EL (cell line): ENCODE results near the gene LRRC4C.

Experiments
- DNase-seq: peaks from one replicate; pipeline ENCODE4 v3.0.0-alpha.2; 2016

The LRRC4C gene

GRCh38 chr11:41320238-41320637, 139.2 kb downstream of the LRRC4C start:
- no peak for DNase-seq

DNA sequence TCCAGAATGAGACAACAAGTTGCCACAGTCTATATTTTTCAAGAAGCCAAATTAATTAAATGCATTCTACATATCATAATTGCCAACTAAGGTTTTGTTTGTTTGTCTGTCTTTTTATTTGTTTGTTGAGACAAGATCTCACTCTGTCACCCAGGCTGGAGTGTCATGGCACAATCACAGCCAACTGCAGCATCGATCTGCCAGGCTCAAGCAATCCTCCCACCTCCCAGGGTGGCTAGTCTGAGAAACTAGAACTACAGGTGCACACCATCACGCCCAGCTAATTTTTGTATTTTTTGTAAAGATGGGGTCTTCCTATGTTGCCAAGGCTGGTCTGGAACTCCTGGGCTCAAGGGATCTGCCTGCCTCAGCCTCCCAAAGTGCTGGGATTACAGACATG, 140.0 kb downstream of the LRRC4C start:
- DNase-seq = no peak

DNA sequence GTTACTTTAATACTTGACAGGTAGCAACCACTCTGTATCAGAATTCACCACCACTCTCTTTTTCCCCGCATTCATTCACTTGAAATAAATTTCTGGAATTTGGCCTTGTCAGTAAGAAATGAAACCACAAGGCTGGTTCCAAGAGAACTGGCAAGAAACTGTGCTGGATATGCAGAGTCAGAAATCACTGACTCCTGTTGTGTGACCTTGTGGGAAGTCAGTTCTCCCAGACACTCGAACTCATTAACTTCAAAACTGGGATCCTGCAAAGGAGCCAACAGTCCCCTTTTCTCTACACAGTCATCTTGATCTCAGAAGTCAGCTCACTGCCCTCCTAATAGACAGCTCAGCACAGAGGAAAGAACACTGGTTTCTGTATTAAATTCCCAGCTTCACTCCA, 142.7 kb downstream of the LRRC4C start:
- DNase-seq = no peak

GRCh38 chr11:41313226-41313625, 146.2 kb downstream of the LRRC4C start:
- no peak for DNase-seq

- no peak for DNase-seq
These were observed 149.7 kb downstream of the LRRC4C start for GRCh38 chr11:41309716-41310115.

DNA sequence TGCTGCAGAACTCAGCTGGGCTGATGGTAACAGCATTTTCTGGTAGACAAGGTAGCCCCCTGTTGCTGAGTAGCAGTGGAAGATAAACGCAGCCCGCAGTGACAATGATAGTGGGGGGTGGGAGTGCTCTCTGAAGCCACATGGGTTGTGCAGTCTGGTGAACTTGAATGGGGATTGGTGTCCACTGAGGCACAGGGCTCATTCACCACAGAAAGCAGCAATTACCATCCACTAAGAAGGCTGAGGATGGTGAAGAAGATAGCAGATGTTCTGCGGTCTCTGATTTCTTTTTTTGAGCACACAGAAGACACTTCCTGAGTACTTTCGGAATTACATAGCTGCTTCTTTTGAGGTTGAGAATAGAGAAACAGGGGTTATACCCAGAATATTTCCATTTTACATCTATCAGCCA, 150.3 kb downstream of the LRRC4C start:
- DNase-seq = no peak

DNA sequence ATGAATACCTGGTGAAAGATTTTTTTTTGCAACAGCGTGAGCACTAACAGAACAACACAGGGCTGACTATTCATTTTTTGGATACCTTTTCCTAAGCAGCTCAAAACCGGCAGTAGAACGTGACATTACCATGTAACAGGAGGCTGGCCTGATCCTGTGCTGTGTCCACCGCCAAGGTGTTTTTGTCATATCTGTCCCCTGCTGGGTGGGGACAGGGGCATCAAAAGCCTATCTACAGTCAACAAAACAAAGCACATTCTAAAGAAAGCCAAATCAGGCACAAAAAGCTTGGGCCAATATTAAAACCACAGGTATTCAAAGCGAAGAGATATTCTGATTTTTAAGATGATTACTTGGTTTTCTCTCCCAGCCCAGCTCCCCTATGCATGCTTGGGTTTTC, 151.2 kb downstream of the LRRC4C start:
- no peak for DNase-seq

GRCh38 chr11:41307296-41308080, 152.0 kb downstream of the LRRC4C start:
- no peak for DNase-seq

DNA sequence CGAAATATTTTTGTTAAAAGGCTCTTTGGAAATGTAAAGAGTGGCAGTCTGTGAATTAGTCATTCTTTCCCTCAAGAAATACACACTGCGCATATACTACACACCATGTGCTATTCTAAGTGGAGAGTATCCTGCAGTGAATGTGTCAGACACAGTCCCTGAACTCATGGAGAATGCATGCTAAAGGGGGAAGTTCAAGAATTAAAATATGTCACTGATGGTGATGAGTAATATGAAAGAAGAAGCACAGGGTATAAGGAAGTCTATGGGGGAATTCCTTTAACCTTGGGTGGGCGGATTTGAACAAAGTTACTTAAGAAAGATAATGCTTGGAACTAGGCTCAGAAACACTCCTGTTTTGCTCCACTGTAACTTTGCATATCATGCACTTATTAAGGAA, 153.0 kb downstream of the LRRC4C start:
- DNase-seq = no peak

GRCh38 chr11:41301023-41301422, 158.4 kb downstream of the LRRC4C start:
- DNase-seq = no peak

DNA sequence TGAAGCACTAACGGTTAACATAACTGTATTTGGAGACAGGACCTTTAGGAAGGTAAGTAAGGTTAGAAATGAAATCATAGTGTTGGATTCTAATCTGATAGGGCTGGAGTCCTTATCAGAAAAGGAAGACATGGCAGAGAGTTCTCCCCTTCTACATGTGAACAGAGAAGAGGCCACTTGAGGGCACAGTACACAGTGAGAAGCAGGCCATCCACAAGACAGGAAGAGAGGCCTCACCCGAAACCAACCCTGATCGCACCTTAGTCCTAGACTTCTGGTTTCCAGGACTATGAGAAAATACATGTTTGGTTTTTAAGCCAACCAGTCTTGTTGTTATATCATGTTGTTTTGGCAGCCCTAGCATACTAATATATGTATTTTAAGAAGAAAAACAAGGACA, 170.0 kb downstream of the LRRC4C start:
- no peak for DNase-seq

DNA sequence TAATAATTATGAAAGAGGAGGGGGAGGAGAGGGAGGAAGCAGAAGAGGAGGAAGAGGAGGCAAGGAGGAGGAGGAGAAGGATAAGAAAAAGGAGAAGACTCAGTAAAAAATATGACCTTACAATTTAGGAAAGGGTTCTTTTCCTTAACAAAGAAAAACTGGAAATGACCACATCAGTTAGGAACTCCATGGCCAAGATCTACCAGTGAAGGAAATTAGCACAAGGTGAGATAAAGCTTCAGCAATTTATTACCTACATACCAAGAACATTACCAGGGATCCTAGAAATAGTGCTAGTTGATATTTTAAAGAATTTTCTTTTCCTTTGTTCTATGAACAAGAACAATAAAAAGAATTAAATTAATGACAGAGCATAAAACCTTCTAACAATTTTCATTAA, 172.7 kb downstream of the LRRC4C start:
- no peak for DNase-seq

GRCh38 chr11:41284354-41284753, 175.1 kb downstream of the LRRC4C start:
- DNase-seq = no peak

GRCh38 chr11:41283191-41283930, 176.1 kb downstream of the LRRC4C start:
- DNase-seq = no peak

DNA sequence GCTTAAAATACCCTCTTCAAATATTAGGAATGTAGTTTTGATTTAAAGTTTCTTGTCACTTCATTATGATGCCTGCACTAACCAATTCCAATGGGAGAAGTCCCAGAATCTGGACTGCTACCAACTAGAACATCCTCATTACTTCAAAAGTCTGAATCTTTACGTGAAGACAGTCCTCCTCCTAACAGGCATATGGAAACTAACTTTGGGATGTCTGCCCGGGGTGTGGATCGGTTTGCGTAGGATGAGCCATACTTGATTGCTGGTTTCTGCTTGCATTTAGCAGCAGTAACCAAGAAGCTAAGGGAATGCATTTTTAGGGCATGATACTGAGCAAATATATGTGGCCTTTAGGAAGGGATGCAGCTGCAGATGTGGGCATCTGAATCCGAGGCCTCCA, 177.1 kb downstream of the LRRC4C start:
- DNase-seq = no peak

DNA sequence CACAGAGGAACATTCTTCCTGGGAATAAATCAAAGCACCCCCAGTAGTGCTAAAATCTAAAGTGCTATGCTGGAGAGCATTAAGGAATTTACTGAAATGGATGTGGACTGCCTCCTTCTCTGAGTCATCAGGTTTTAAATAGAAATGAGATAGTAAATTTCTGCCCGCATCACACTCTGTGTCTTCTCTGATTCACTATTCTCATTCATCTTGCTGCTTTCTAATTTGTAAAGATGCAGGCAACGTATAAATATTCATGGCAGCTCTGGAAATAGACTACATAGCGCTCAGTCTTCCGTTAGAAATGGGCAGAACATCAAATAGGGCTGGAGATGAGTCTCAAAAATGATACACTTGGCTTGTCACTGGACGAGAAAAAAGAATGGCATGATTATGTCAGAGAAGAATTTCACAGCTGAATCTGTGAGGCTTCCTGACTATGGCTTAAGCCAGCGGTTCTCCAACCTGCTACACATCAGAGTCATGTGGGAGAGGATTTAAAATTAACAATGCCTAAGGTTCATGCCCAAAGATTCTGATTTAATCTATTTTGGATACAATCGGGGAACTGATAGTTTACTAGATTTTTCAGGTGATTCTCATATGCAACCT, 178.2 kb downstream of the LRRC4C start:
- DNase-seq = no peak

- no peak for DNase-seq
These were observed 184.6 kb downstream of the LRRC4C start for GRCh38 chr11:41274831-41275230.

DNA sequence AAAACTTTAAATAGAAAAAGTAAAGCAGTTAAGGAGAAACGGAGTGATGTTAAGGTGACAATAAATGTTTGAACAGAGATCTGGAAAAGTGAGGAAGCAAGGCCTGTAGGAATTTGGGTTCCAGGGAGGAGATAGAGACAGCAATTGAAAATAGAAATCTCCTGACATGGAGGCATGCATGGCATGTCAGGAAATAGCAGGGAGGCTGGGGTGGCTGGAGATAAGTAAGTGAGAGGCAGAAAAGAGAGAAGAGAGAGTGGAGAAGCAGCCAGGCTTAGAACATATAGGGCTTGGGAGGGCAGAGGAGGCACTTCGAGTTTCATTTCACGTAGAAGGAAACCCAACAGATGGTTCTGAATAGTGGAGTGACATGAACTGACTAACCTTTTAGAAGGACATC, 185.5 kb downstream of the LRRC4C start:
- DNase-seq = no peak

GRCh38 chr11:41267451-41267850, 192.0 kb downstream of the LRRC4C start:
- no peak for DNase-seq

DNA sequence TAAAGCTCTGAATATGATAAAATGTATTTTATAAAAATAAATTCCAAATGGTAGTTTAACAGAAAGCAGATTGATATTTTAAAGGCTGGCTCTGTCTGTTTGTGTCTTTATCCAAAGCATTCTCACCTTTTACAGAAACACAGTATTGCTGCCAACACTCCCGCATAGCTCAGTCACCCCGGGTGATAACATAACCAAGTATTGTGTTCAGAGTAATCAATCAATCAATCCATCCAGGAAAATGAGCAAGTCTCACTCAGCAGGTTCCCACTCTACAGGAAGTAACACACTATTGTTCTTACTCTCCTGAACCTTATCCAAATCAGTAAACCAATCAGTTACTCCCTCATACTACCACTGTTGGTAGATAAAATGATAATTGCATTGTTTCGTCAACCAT, 203.4 kb downstream of the LRRC4C start:
- DNase-seq = no peak

GRCh38 chr11:41254966-41255365, 204.5 kb downstream of the LRRC4C start:
- DNase-seq = no peak

- DNase-seq = no peak
These were observed 209.0 kb downstream of the LRRC4C start for GRCh38 chr11:41250408-41250935.

DNA sequence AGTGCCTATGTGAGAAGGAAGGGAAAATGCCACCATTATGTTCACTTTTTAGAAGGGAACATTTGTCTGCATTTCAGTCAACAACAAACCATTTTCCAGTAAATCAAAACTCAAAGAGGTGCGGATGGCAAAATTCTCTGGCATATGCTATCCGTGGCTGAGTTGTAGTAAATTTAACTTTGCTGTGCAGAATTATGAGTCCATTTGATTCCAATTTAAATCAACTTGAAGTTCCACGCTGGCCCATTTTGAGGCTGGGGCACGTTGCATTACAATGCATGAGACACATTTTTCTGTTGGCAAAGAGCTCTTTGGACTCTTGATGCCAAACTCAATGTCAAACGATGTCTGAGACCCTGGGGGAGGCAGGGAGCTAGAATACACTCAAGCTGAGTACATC, 211.8 kb downstream of the LRRC4C start:
- no peak for DNase-seq

DNA sequence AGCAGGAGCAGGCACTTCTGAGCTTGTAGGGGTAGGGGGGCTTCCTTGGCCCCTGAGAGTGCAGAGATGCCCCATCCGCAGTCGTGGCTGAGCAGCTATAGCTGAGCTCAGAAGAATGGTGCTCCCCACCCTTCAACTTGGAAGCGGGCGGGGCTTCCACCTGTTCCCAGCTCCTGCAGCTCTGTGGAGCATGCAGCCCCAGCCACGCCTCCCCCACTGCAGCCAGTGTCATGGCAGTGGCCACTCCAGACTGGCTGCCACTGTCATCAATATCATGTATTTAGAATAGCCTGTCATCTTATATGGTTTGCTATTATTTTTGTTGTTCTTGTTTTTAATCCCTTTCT, 213.1 kb downstream of the LRRC4C start:
- no peak for DNase-seq
